Activated T-helper 1 cell treated with Interleukin-2 at 50 U/mL for 16 hours (primary cell): ENCODE results near the gene HOXC12.

Experiments
- DNase-seq: peaks from one replicate; pipeline ENCODE4 v3.0.0-alpha.2; 2020; ENCODE audit warnings: low read depth

HOXC12 gene

GRCh38 chr12:53972722-53973235, 18.1 kb downstream of the HOXC12 start, which contains the start of gene HOXC11:
TSS of gene HOXC11 (plus strand) at chr12:53973126. CDS start at chr12:53973242, 116 bp downstream.
- no peak for DNase-seq

- no peak for DNase-seq
Measured at GRCh38 chr12:53973236-53974042, 18.7 kb downstream of the HOXC12 start.

GRCh38 chr12:53974084-53975063, 19.7 kb downstream of the HOXC12 start, which contains the start of gene HOTAIR:
TSS of gene HOTAIR (minus strand) at chr12:53974954.
- DNase-seq = no peak

GRCh38 chr12:53975064-53975471, 20.4 kb downstream of the HOXC12 start:
- no peak for DNase-seq

GRCh38 chr12:53975479-53976152, 20.9 kb downstream of the HOXC12 start:
- DNase-seq = no peak

- DNase-seq = no peak
Measured at GRCh38 chr12:53976172-53976822, 21.6 kb downstream of the HOXC12 start.

- no peak for DNase-seq
Measured at GRCh38 chr12:53976823-53977595, 22.3 kb downstream of the HOXC12 start.

GRCh38 chr12:53977596-53978445, 23.1 kb downstream of the HOXC12 start:
- no peak for DNase-seq

GRCh38 chr12:53978477-53979356, 24.0 kb downstream of the HOXC12 start:
- no peak for DNase-seq

GRCh38 chr12:53980104-53980801, 25.6 kb downstream of the HOXC12 start:
- DNase-seq = no peak

GRCh38 chr12:53980802-53981496, 26.2 kb downstream of the HOXC12 start:
- DNase-seq = no peak

GRCh38 chr12:53981634-53982565, 27.2 kb downstream of the HOXC12 start:
- DNase-seq = no peak

GRCh38 chr12:53982648-53983567, 28.2 kb downstream of the HOXC12 start:
- DNase-seq = no peak

- no peak for DNase-seq
Measured at GRCh38 chr12:53983568-53983949, 28.9 kb downstream of the HOXC12 start.

- DNase-seq = no peak
Measured at GRCh38 chr12:53983950-53984572, 29.4 kb downstream of the HOXC12 start.
